ENCODE measurements around the gene AQP10. TPM values are rescaled to one million over a fixed set of nuclear protein-coding genes. Genes with fewer than 3 reads are reported as not detected.

Gene AQP10
- total RNA-seq, 1 donor from 2014 or later = 0.64 TPM

Other genes with a start within 250 kb of the AQP10 start
- gene NUP210L, start 166.0 kb upstream of the AQP10 start, total RNA-seq = 2.1 TPM
- gene TPM3, start 129.0 kb upstream of the AQP10 start, total RNA-seq = 326 TPM
- not detected for gene CFAP141, start 114.8 kb upstream of the AQP10 start, total RNA-seq
- 156 TPM for gene UBAP2L, start 100.1 kb upstream of the AQP10 start, total RNA-seq
- 78.2 TPM for gene HAX1, start 48.5 kb upstream of the AQP10 start, total RNA-seq
- 35.2 TPM for gene ATP8B2, start 4.4 kb downstream of the AQP10 start, total RNA-seq
- gene IL6R, start 84.2 kb downstream of the AQP10 start, total RNA-seq = 60.2 TPM
- 21.7 TPM for gene TDRD10, start 181.1 kb downstream of the AQP10 start, total RNA-seq
- gene SHE, start 181.3 kb downstream of the AQP10 start, total RNA-seq = 48.3 TPM
- 93.5 TPM for gene UBE2Q1, start 237.6 kb downstream of the AQP10 start, total RNA-seq
- gene CHRNB2, start 246.7 kb downstream of the AQP10 start, total RNA-seq = not detected

All from upper lobe of right lung (tissue), 1 donor.